ENCODE data around the gene TARBP1. TPM values are rescaled to one million over a fixed set of nuclear protein-coding genes. Genes with fewer than 3 reads are reported as not detected.

The TARBP1 gene
- total RNA-seq, 1 donor from 2014 or later = 11.2 TPM

DNA sequence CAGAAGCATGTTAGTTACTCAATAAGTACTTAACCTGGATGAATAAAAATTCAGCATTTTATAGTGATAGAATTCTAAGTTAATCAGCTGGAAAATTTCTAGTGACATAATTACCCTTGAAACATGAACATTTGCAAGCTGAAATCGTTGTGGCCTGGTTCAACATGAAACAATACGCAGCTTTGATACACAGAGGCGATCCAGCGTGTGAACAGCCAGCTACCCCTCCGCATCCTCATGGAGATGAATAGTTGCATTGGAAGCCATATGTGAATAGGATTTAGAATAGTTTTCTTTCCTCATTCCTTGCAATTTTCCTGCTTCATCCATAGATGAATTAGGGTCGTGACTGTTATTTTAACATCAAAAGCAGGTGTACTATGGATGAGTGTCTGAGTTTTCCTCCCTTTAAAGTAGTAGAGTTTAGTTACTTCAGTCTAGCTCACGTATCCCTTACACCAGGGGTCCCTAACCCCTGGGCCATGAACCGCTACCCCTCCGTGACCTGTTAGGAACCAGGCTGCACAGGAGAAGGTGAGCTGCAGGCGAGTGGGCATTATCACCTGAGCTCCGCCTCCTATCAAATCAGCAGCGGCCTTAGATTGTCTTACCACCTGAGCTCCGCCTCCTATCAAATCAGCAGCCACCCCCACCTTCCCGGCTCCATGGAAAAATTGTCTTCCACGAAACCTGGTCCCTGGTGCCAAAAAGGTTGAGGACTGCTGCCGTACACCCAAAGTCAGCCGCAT lies 6.2 kb upstream of the TARBP1 start:
- Mint-ChIP-seq H3K4me1 (ENCODE audit: low read depth) (no peaks in the 10 kb centered on the region), H3K27ac (ENCODE audit: unreplicated experiment) (no peak overlapping the region), H3K9me3 (ENCODE audit: low read depth) (no peaks in the 10 kb centered on the region), H3K36me3 (ENCODE audit: low read depth) (no peaks in the 10 kb centered on the region), H3K27me3 (ENCODE audit: low read depth) (peaks cover 23% of the 10 kb centered on the region), H3K4me3 (ENCODE audit: unreplicated experiment) (no peak overlapping the region)
- DNase-seq (ENCODE audit: low spot score) = no peak
- TF ChIP-seq, protein P1, sequence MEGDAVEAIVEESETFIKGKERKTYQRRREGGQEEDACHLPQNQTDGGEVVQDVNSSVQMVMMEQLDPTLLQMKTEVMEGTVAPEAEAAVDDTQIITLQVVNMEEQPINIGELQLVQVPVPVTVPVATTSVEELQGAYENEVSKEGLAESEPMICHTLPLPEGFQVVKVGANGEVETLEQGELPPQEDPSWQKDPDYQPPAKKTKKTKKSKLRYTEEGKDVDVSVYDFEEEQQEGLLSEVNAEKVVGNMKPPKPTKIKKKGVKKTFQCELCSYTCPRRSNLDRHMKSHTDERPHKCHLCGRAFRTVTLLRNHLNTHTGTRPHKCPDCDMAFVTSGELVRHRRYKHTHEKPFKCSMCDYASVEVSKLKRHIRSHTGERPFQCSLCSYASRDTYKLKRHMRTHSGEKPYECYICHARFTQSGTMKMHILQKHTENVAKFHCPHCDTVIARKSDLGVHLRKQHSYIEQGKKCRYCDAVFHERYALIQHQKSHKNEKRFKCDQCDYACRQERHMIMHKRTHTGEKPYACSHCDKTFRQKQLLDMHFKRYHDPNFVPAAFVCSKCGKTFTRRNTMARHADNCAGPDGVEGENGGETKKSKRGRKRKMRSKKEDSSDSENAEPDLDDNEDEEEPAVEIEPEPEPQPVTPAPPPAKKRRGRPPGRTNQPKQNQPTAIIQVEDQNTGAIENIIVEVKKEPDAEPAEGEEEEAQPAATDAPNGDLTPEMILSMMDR (IDR thresholded peaks at IDR 0.05) = no peak

DNA sequence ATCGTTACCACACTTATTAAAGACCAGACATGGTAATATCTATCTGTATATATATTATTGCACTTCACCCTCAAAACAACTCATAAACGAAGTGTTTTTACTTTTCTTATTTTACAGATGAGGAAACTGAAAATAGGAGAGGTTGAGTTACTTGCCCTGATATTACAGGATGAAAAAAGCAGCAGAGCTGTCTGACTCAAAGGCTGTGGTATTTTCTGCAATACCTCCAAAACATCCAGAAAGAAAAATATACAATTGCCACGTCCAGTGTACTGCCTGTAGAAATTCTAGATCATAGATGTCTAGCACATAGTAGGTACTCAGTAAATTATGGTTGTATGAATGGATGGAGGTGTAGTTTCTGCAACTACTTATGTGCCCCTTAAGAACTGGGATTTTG lies 5.2 kb upstream of the TARBP1 start:
- H3K27ac Mint-ChIP-seq (ENCODE audit: unreplicated experiment) = no peak overlapping the region
- TF ChIP-seq, protein P1 (IDR thresholded peaks at IDR 0.05) = no peak
- H3K9me3 Mint-ChIP-seq (ENCODE audit: low read depth) = no peaks in the 10 kb centered on the region
- H3K36me3 Mint-ChIP-seq (ENCODE audit: low read depth) = no peaks in the 10 kb centered on the region
- no peak overlapping the region for H3K4me3 Mint-ChIP-seq (ENCODE audit: unreplicated experiment)
- H3K27me3 Mint-ChIP-seq (ENCODE audit: low read depth) = peaks cover 23% of the 10 kb centered on the region
- H3K4me1 Mint-ChIP-seq (ENCODE audit: low read depth) = no peaks in the 10 kb centered on the region
- DNase-seq (ENCODE audit: low spot score) = no peak

DNA sequence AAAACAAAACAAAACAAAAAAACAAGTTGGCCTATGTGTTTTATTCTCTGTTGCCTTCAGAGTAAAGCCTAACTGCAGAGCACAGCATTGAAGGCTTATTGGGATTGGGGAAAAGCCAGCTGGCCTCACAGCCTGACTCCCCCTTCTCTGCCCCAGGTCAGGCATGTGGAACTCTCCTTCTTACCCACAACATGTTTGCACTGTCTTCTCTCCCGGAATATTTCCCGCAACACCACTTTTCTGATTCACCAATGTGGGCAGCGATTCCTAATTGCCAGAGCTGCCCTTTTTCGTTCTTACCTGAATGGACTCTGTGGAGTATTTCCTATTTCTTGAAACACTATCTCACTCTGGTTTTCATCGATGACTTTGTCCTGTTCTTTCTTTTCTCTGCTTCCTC lies 2.8 kb upstream of the TARBP1 start:
- DNase-seq (ENCODE audit: low spot score) = no peak
- no peak overlapping the region for H3K27ac Mint-ChIP-seq (ENCODE audit: unreplicated experiment)
- H3K36me3 Mint-ChIP-seq (ENCODE audit: low read depth) = no peaks in the 10 kb centered on the region
- peaks cover 23% of the 10 kb centered on the region for H3K27me3 Mint-ChIP-seq (ENCODE audit: low read depth)
- H3K4me1 Mint-ChIP-seq (ENCODE audit: low read depth) = peaks cover 8% of the 10 kb centered on the region
- H3K4me3 Mint-ChIP-seq (ENCODE audit: unreplicated experiment) = no peak overlapping the region
- TF ChIP-seq, protein P1 (IDR thresholded peaks at IDR 0.05) = no peak
- H3K9me3 Mint-ChIP-seq (ENCODE audit: low read depth) = no peaks in the 10 kb centered on the region

DNA sequence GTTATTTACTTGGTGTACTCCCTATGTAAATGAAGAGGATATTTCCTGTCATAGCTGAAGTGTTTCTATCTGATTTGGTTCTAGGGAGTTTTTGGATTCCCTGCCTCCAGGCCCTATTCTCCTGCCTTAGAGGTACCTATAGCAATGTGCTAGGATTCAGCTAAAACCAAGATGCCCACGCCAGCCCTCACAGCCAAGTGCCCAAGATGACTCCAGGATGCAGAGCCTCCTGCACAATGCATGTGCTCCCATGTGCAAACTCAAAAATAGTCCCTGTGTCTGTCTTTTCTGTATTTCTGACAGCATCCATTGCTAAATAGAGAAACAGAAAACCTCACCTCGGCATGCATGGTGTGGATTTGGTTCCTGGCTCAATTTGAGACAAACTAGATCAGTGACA lies 887 bp upstream of the TARBP1 start:
- TF ChIP-seq, protein P1 (IDR thresholded peaks at IDR 0.05) = no peak
- Mint-ChIP-seq H3K27me3 (ENCODE audit: low read depth) (peaks cover 23% of the 10 kb centered on the region), H3K36me3 (ENCODE audit: low read depth) (no peaks in the 10 kb centered on the region), H3K27ac (ENCODE audit: unreplicated experiment) (no peak overlapping the region), H3K9me3 (ENCODE audit: low read depth) (no peaks in the 10 kb centered on the region), H3K4me3 (ENCODE audit: unreplicated experiment) (no peak overlapping the region), H3K4me1 (ENCODE audit: low read depth) (peaks cover 13% of the 10 kb centered on the region)
- no peak for DNase-seq (ENCODE audit: low spot score)

DNA sequence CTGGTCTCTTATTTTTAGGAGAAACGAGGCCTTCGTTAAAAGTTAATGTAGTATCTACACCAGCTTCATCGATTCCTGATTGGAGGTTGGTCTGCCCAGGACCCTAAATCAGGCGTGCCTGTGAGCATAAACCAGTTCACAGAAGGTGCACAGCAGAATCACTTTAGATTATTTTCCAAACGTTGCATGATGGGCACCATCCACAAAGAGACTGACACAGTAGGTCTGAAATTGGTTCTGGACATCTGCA lies 256 bp upstream of the TARBP1 start:
- TF ChIP-seq, protein P1 (IDR thresholded peaks at IDR 0.05) = no peak
- H3K4me3 Mint-ChIP-seq (ENCODE audit: unreplicated experiment) = peak overlapping the region; percentile 65
- H3K9me3 Mint-ChIP-seq (ENCODE audit: low read depth) = no peaks in the 10 kb centered on the region
- no peak overlapping the region for H3K27ac Mint-ChIP-seq (ENCODE audit: unreplicated experiment)
- H3K36me3 Mint-ChIP-seq (ENCODE audit: low read depth) = no peaks in the 10 kb centered on the region
- DNase-seq (ENCODE audit: low spot score) = no peak
- H3K4me1 Mint-ChIP-seq (ENCODE audit: low read depth) = peaks cover 18% of the 10 kb centered on the region
- H3K27me3 Mint-ChIP-seq (ENCODE audit: low read depth) = peaks cover 23% of the 10 kb centered on the region
